Left colon (tissue), 2 donors: ENCODE measurements around the gene NOM1. TPM values are rescaled to one million over a fixed set of nuclear protein-coding genes. Genes with fewer than 3 reads are reported as not detected.

Experiments
- ATAC-seq: fragments of 200-7000 bp; cut with Tn5 transposase; one replicate; pipeline ENCODE4 v1.9.1; 2020; ENCODE audit warnings: mild to moderate bottlenecking, moderate library complexity
- DNase-seq, 2 donors: peaks; one replicate each; pipeline ENCODE4 v3.0.0-alpha.2; 2020
- intact Hi-C, 2 donors: fragments of 100-400 bp; cut with DNase I in 1 of 2; cut with micrococcal nuclease in 1 of 2; formaldehyde crosslinking; loops; one replicate each; pipeline versions ENCODE4 v1.11.2 to v1.14.0; 2022; cut with DNase I, micrococcal nuclease
- total RNA-seq, 2 donors: library from RNA; stranded (reverse); fragmentation: NEBNext Ultra II Directional; extraction: Animal tissue kit (Norgen Biotek cat#: 25700); gene quantifications; one replicate each; pipeline ENCODE4 v1.2.1, GENCODE V29; 2021
- donor health status: DM: no; HTN: no; CAD: no.
- donor health status: DM: yes; HTN: yes; CAD: no.

NOM1 gene
- total RNA-seq, 2 donors from 2014 or later = 13.3 to 16.1 TPM

DNA sequence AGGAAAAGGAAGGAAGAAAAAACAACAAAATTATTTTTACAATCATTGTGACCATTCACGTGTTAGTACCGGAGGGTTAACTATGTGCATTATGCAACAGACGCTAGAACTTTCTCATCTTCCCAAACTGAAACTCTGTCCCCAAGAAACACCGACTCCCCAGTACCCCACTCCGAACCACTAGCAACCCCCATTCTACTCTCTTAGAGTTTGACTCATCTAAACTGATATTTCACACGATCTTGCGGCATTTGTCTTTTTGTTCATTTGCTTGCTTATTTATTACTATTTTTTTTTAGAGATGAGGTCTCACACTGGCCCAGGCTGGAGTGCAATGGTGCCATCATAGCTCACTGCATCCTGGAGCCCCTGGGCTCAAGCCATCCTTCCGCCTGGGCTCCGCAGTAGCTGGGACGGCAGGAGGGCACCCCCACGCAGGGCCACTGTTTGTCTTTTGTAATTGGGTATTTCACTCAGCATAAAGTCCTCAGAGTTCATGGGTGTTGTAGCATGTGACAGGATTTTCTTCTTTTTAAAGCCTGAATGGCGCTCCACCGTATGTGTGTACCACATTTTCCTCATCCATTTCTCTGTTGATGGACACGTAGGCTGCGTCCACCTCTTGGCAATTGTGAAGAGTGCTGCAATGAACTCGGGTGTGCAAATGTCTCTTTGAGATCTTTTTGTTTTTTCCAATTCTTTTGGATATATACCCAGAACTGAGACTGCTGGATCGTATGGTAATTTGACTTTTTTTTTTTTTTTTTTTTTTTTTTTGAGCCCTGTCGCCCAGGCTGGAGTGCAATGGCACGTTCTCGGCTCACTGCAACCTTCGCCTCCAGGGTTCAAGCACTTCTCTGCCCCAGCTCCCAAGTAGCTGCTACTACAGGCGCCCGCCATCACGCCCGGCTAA lies 51.5 kb downstream of the NOM1 start:
- intact Hi-C loops = no loop called here
- DNase-seq (no peak), ATAC-seq (peak; percentile 17)

DNA sequence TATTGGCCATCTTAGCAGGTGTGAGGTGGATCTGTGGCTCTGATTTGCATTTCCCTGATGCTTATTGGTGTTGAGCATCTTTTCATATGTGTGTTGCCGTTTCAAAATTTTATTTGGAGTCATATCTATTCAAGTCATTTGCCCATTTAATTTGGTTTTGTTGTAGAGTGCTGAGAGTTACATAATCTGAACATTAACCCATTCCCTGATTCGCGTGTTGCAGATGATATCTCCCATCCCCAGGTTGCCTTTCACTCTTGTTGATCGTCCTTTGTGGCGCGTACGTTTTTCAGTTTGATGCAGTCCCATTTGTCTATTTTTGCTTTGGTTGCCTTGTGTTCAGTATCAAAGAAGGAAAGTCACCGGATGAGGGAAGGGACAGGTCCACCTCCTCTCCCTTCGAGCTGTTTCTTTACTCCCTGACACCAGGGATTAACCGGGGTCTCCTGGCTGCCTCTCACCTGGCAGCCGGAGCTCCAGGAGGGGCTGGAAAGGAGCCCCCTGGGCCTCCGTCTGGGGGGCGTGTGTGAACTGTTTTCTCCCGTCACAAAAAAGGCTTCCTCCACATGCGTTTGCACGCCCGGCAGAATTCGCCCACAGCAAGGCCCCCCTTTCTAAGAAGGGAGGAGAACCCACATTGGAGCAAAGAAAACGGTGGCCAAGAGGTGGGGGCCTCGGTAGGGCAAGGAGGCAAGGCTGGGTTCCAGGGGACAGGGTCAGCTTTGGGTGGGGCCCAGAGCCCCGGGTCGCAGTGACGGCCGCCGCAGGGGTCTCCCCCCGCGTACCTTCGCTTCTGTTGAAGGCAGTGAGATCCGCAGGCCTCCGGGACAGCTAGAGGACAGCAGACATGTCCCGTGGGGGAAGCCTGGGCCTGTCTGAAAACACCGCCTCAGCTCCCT lies 52.7 kb downstream of the NOM1 start:
- intact Hi-C loops = no loop called here
- DNase-seq (no peak), ATAC-seq (no peak)

- DNase-seq (peak in 1 of 2 donors; percentile 26), ATAC-seq (no peak)
- intact Hi-C loops = no loop called here
Measured at GRCh38 chr7:157002819-157003421, 53.4 kb downstream of the NOM1 start.

DNA sequence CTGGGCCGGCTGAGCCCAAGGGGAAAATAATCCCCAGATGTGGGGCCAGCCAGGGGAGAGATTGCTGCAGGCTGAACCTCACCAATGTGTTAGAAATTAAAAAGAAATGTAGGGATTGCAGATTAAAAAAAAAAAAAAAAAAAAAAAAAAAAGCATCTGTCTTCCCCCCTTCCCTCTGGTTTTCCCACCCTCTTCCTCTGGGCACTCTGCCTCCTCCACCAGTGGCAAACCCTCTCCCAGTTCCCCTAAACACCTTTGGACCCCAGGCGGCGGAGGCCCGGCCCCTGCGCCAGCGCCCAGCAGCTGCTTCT lies 53.9 kb downstream of the NOM1 start:
- intact Hi-C loops = no loop called here
- ATAC-seq = no peak
- DNase-seq = no peak

DNA sequence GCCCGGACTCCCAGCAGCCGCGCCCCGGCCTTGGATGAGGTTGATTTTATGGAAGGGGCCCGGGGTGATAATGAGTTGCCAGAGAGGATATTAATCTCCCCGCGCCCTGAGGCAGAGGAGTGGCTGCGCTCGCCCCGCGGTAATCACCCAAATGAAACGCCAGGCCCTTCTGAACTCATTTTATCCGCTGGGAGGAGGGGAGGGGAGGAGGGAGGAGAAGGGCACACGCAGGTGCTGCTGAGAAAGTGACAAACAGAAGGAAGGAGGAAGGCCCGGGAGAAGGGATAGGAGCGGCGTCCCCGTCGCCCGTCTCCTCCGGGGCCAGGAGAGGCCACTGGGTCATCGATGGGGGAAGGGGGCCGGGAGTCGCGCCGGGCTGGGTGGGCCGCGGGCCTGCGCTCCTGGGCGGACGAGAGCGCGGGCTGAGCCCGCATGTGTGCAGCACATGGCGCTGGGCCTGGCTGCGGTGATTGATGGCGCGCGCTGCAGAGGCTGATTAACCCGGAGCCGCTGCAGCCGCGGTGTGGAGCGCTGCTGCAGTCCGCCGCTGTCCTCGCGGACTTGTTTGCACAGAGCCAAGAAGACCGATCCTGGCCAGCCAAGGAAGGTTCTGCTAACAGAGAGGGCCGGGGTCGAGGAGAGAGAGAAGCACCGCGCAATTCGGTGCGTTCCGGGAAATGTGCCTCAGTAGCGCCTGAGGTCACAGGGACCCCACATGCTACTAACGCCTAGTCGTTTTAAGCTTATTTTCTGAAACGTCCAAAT lies 54.4 kb downstream of the NOM1 start:
- intact Hi-C loops = no loop called here
- DNase-seq = peak; percentile 84 to 87
- ATAC-seq = peak; percentile 62

DNA sequence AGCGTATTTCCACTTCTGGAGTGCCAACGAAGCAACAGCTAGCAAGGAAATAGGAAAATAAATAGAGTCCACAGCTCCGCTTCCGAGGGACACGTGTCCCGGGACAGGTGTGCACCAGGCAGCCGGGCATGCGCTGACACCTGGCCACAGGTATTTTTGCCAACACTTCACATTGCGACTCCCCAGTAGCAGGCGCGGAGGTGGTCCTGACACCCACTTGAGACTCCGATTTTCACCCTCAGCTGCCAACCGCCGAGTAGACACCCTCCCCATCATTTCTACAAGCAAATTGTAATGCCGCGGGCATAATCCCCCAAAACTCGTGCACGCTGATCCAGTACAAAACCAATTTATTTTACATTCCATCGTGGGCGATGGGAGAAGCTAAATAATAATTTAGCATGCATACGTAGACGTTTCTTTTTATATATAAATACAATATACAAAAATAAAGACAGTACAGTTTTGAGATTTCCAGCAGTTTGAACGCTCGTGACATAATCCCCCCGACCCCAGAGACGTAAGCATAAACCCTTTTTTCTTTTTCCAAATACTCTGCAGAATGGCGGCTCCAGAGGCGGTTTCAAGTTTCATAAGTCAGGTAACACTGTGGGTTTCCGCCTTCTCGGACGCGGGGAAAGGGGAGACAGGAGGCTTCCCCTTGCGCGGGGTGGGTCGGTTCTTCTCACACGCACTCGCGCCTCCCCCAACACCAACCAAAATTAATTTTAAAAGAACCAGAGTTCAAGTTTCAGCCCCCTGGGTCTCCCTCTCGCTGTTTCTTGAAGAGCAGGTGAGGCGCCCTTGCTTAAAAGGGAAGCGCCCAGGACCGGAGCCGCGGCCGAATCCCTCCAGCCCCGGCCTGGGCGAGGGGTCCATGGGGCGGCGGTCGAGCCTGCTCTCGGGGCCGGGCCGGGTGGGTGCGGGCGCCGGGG lies 55.3 kb downstream of the NOM1 start:
- ATAC-seq (no peak), DNase-seq (no peak)
- intact Hi-C loops = no loop called here

DNA sequence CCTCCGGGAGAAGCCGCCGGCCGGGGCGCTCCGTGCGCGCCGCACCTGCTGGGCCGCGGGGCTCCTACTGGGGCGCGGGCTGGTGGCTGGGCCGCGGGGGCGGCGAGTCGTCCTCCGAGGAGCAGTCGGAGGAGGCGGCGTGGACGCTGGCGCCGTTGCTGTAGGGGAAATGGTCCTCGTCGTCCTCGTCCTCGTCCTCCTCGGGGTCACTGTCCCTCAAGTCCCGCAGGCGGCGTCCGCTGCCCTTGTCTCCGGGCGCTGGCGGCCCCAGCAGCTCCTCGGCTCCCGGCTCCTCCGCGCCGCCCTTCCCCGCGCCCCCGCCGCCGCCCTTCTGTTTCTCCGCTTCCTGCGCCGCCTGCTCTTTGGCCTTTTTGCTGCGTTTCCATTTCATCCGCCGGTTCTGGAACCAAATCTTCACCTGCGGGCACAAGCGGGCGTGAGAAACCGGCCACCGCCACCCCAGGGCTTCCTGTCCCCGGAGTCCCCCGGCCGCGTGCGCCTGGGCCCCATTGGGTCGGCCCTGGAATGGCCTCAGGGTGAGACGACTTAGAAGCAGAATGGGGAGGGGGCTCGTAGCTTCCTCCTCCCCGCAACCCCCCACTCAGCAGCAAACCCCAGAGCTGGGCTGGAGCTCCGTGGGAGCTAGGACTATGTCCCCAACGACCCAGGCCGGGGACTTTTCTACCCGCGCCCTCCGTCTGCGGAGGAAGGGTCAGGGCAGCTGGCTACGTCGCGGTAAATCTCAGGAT lies 56.1 kb downstream of the NOM1 start:
- DNase-seq (no peak), ATAC-seq (no peak)
- intact Hi-C loops = no loop called here

GRCh38 chr7:157006205-157006747 lies 56.8 kb downstream of the NOM1 start:
- ATAC-seq (peak; percentile 32), DNase-seq (peak; percentile 72 to 77)
- intact Hi-C loops = no loop called here

- intact Hi-C loops = no loop called here
- DNase-seq (no peak), ATAC-seq (no peak)
Measured at GRCh38 chr7:157006829-157007469, 57.4 kb downstream of the NOM1 start.

DNA sequence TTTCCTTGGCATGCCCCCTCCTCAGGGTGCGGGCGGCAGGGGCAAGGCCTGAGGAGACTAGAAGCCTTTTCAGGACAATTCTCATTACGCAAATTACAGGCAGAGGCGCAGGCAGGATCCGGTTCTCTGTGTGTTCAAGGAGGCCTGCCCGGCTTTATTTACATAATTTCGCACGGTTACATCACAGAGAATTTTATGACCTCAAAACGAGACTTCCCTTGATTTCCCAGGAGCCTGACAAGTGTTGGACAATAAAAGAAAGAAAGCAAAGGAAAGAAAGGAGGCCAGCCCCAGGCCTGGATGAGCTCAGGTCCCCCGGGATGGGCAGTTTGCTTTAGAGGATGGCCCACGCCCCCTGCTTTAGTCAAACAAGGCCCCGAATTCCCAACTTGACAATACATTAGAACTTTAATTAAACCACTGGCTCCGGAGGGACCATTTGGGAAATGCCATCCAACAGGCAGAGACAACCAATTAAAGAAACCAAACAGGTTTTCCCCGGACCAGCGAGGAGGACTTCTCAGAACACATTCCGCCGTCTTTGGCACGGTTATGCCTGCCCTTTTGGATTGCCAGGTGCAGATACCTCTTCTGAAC lies 58.1 kb downstream of the NOM1 start:
- intact Hi-C loops = no loop called here
- peak; percentile 37 for ATAC-seq
- peak; percentile 51 to 67 for DNase-seq

DNA sequence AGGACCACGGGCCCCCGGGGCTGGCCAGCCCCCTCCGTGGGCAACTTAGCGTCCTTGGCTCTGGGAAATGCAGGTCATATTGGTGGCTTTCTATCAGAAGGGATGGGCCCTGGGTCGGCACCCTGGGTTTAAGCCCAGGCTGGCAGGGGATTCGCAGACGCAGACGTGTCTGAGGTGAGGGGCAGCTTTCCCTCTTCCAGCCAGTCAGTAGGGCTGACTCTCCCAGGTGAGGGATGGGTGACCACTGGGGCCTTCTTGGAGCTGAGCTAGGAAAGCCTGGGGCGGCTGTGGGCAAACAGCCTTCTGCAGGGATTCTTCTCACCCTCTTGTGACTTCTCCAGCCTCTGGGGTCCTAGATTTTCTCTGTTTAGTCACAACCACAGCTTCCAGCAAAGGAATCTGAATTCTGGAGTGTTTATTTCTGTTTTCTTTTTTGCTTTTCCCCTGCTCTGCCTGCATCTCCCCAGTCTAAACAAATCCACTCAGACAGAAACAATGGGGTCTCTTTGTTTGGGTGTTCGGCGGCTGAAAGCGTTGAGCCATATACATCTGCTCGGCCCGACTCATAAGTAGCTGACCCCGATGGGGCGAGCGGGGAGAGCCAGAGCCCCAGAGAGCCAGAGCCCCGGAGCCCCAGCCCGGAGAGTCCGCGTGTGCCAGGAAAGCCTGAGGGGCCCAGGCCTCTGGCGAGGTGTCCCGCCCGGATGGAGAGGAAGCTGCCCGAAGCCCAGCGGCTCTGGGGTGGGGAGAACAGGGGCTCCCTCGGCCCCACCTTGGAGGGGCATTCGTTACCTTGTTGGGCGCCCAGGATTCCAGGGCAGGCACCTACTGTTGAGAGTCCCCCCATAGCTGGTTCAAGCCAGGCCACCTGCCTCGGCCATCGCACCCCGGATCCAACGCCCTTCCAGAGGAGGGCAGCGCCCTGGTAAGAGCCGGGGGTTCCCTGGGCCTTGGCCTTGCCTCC lies 59.0 kb downstream of the NOM1 start:
- ATAC-seq = peak; percentile 2
- intact Hi-C loops = no loop called here
- no peak for DNase-seq

- intact Hi-C loops = no loop called here
- peak; percentile 58 for ATAC-seq
Measured at GRCh38 chr7:157009170-157009777, 59.8 kb downstream of the NOM1 start.

DNA sequence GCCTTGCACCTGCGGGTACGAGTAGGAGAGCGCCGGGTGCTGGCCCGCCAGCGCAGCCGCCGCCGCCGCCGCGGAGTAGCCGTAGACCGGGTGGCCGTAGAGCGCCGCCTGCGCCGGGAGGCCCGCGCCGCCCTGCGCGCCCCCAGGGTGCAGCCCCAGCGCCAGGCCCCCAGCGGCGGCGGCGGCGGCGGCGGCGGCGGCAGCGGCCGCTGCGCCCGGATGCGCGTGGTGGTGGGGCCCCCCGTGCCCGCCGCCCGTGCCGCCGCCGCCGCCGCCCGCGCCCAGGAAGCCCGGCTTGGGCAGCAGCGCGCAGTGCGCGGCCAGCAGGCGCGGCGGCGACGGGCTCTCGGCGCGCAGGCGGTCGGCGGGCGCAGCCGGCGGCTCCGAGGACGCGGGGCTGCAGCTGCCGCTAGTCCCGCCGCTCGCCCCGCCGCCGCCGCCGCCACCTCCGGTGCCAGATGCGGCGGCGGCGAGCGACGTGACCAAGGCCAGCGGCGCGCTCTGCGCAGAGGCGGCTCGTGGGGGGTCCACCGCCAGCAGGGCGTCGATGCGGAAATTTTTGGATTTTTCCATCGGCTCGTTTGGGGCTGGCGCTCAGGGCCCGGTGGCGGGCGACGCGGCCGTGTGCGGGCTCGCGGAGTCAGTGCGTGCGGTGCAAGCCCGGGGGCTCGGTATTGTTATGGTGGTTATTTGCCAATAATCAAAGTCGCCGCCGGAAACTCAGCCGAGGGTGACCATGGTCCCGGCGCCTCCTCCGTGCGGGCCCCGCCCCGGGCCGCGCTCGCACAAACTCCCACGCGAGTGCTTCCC lies 60.5 kb downstream of the NOM1 start:
- DNase-seq (no peak), ATAC-seq (no peak)
- intact Hi-C loops = no loop called here

More at GRCh38 chr7:157009170-157009777, 59.8 kb downstream of the NOM1 start:
- peak in 1 of 2 donors; percentile 68 for DNase-seq
